GM12878 (cell line): ENCODE results near the gene SIN3B. TPM values are rescaled to one million over a fixed set of nuclear protein-coding genes. Genes with fewer than 3 reads are reported as not detected.
A peak's percentile ranks its signal among the peaks of the same experiment; 100 is the strongest.

Source experiments
- ATAC-seq: fragments of 200-7000 bp; cut with Tn5 transposase; 3 replicates; pipeline ENCODE4 v1.9.1; 2020; ENCODE audit warnings: mild to moderate bottlenecking, moderate library complexity
- BruUV-seq: library from RNA; stranded (reverse); fragments of 400-500 nt; replicated peaks from 2 replicates; lab custom pipeline; 2021; lab: Mats Ljungman, UMichigan
- CTCF ChIA-PET: fragments of 300-600 bp; sonication (Branson Sonifier 250); formaldehyde crosslinking; extraction: SDS; loops from one replicate; lab custom pipeline; 2021; ENCODE audit warnings: inconsistent platforms; lab: Yijun Ruan, JAX
- POLR2A ChIA-PET: fragments of 350-600 bp; formaldehyde crosslinking; extraction: SDS; loops from one replicate; lab custom pipeline; 2021; ENCODE audit warnings: inconsistent platforms; lab: Charles Lee
- RAD21 ChIA-PET: fragments of 300-600 bp; sonication (Branson Sonifier 250); formaldehyde crosslinking; loops from one replicate; lab custom pipeline; 2023; ENCODE audit warnings: antibody characterized with exemption; ENCODE audit not compliant: unreplicated experiment; lab: Charles Lee
- SMC1A ChIA-PET: fragments of 300-600 bp; sonication (Branson Sonifier 250); formaldehyde crosslinking; loops from one replicate; lab custom pipeline; 2023; ENCODE audit not compliant: unreplicated experiment, uncharacterized antibody; lab: Charles Lee
- DNase-seq: peaks from one replicate; pipeline ENCODE4 v3.0.0-alpha.2; 2011; ENCODE audit warnings: low read depth, low spot score
- FAIRE-seq: peaks from 3 replicates; lab custom pipeline; 2011; peaks lifted over from hg19 to GRCh38; lab: Jason Lieb, UNC
- H2AFZ ChIP-seq: 2 replicates; pipeline ENCODE4 v1.6.0; 2011; ENCODE audit warnings: low read depth, low read length, control low read depth; ENCODE audit not compliant: control insufficient read depth
- H3K27ac ChIP-seq: 2 replicates; pipeline ENCODE4 v1.5.1; 2011; ENCODE audit warnings: control low read depth; ENCODE audit not compliant: control insufficient read depth, insufficient read depth
- H3K27me3 ChIP-seq, 2 experiments: replicated peaks in 1 of 2; 2 replicates each; pipeline versions ENCODE4 v1.6.0 to v1.6.1; 2011; ENCODE audit warnings: low read length in 1 of 2; ENCODE audit not compliant: control insufficient read depth in 2 of 2, insufficient read depth in 2 of 2
- H3K36me3 ChIP-seq, 2 experiments: 2 replicates each; pipeline ENCODE4 v1.5.1; 2011; ENCODE audit warnings: low read length in 1 of 2; ENCODE audit not compliant: control insufficient read depth in 2 of 2, insufficient read depth in 2 of 2
- H3K4me1 ChIP-seq: 2 replicates; pipeline ENCODE4 v1.6.1; 2011; ENCODE audit warnings: mild to moderate bottlenecking, low read length, moderate library complexity, mixed read lengths; ENCODE audit not compliant: control insufficient read depth, insufficient read depth
- H3K4me2 ChIP-seq: 2 replicates; pipeline ENCODE4 v1.6.0; 2011; ENCODE audit warnings: control low read depth; ENCODE audit not compliant: control insufficient read depth, insufficient read depth
- H3K4me3 ChIP-seq: fragments of 200-600 bp; sonication (generic); 2 replicates; pipeline ENCODE4 v1.5.1; 2016
- H3K79me2 ChIP-seq: 2 replicates; pipeline ENCODE4 v1.6.0; 2011; ENCODE audit warnings: low read length; ENCODE audit not compliant: control insufficient read depth, insufficient read depth
- H3K9ac ChIP-seq: 2 replicates; pipeline ENCODE4 v1.8.0; 2011; ENCODE audit warnings: low read length, control low read depth, mixed read lengths; ENCODE audit not compliant: control insufficient read depth, insufficient read depth
- H3K9me3 ChIP-seq: replicated peaks from 3 replicates; pipeline ENCODE4 v1.5.1; 2011; ENCODE audit warnings: mild to moderate bottlenecking, low read length; ENCODE audit not compliant: control insufficient read depth, insufficient read depth
- H4K20me1 ChIP-seq: 2 replicates; pipeline ENCODE4 v1.6.0; 2011; ENCODE audit not compliant: control insufficient read depth, insufficient read depth
- CBX3 ChIP-seq: fragments of 200-600 bp; sonication (generic); IDR thresholded peaks from 2 replicates; pipeline ENCODE4 v1.6.1; 2016; ENCODE audit warnings: low read depth, borderline replicate concordance
- DPF2 ChIP-seq: fragments of 450-650 bp; IDR thresholded peaks from 2 replicates; pipeline ENCODE4 v1.6.1; 2017; ENCODE audit warnings: mild to moderate bottlenecking
- GATAD2B ChIP-seq: fragments of 450-650 bp; conservative IDR thresholded peaks from 2 replicates; pipeline ENCODE4 v1.6.1; 2017; ENCODE audit warnings: low read depth, mild to moderate bottlenecking, moderate library complexity
- IKZF1 ChIP-seq: fragments of 450-650 bp; conservative IDR thresholded peaks from 2 replicates; pipeline ENCODE4 v1.6.1; 2017; ENCODE audit warnings: antibody characterized with exemption, mild to moderate bottlenecking
- LARP7 ChIP-seq: fragments of 450-650 bp; IDR thresholded peaks from 2 replicates; pipeline ENCODE4 v1.6.1; 2017; ENCODE audit warnings: mild to moderate bottlenecking
- MEF2A ChIP-seq: IDR thresholded peaks from 2 replicates; pipeline ENCODE4 v1.6.1; 2011; ENCODE audit warnings: low read depth, mild to moderate bottlenecking, low read length, moderate library complexity; ENCODE audit not compliant: insufficient read depth
- MXI1 ChIP-seq: fragments of 150-350 bp; IDR thresholded peaks from 2 replicates; pipeline ENCODE4 v1.6.1; 2011; ENCODE audit warnings: low read depth, mild to moderate bottlenecking, inconsistent platforms, low read length, improper control_type of control experiment
- RB1 ChIP-seq: fragments of 450-650 bp; formaldehyde crosslinking; IDR thresholded peaks from 2 replicates; pipeline ENCODE4 v1.6.1; 2017; ENCODE audit warnings: mild to moderate bottlenecking, borderline replicate concordance
- ZNF384 ChIP-seq: IDR thresholded peaks from 2 replicates; pipeline ENCODE4 v1.6.1; 2012; ENCODE audit warnings: low read depth, mild to moderate bottlenecking, low read length, improper control_type of control experiment, borderline replicate concordance
- WGBS: methylation state at CpG from one replicate; pipeline ENCODE4 v1.1.6; 2016; ENCODE audit warnings: low lambda C conversion rate; ENCODE audit not compliant: insufficient replicate concordance, insufficient coverage; ENCODE audit errors: missing lambda C conversion rate; 5-methylcytosine and 5-hydroxymethylcytosine counted together
- in situ Hi-C: fragments of 300-500 bp; cut with MboI; formaldehyde crosslinking; loops from 9 replicates; pipeline ENCODE4 v1.14.3; 2018; ENCODE audit warnings: mixed read lengths
- intact Hi-C: fragments of 100-400 bp; cut with micrococcal nuclease; formaldehyde crosslinking; loops from one replicate; pipeline ENCODE4 v1.14.2; 2022; ENCODE audit not compliant: unreplicated experiment
- polyA plus RNA-seq, 11 experiments: library from polyadenylated mRNA; depleted of rRNA in 4 of 11; unstranded in 6 of 11; stranded (reverse) in 5 of 11; fragments of >200 nt; fragmentation: Nextera tagmentation in 4 of 11; fragmentation: Illumina TruSeq in 1 of 11; extraction: Ambion mirVana in 4 of 11; extraction: Trizol in 1 of 11; gene quantifications; 1 replicate in 1 of 11; 2 replicates in 10 of 11; pipeline versions ENCODE4 v1.2.1 to v1.2.3, GENCODE V29; 2011 to 2016; ENCODE audit warnings: inconsistent platforms in 2 of 11, missing spikeins in 2 of 11, low read depth in 1 of 11
- total RNA-seq, 4 experiments: library from RNA; depleted of rRNA in 3 of 4; stranded (reverse); fragments of >200 nt in 3 of 4; fragmentation: Illumina TruSeq in 1 of 4; extraction: Trizol in 1 of 4; gene quantifications; 2 replicates each; pipeline versions ENCODE4 v1.2.1 to v1.2.3, GENCODE V29; 2013 to 2021
- TF ChIP-seq, protein P1 (sequence below): fragments of 450-650 bp; formaldehyde crosslinking; IDR thresholded peaks from 2 replicates; pipeline ENCODE4 v1.5.0; 2022; ENCODE audit warnings: mild to moderate bottlenecking, missing genetic modification characterization

Gene SIN3B
- total and polyA plus RNA-seq, 10 of the 15 experiments (the other 5 are each of a cell fraction or from before 2014, with no cell fraction given), result 0.68 to 34.5 (median 15.8) TPM

DNA sequence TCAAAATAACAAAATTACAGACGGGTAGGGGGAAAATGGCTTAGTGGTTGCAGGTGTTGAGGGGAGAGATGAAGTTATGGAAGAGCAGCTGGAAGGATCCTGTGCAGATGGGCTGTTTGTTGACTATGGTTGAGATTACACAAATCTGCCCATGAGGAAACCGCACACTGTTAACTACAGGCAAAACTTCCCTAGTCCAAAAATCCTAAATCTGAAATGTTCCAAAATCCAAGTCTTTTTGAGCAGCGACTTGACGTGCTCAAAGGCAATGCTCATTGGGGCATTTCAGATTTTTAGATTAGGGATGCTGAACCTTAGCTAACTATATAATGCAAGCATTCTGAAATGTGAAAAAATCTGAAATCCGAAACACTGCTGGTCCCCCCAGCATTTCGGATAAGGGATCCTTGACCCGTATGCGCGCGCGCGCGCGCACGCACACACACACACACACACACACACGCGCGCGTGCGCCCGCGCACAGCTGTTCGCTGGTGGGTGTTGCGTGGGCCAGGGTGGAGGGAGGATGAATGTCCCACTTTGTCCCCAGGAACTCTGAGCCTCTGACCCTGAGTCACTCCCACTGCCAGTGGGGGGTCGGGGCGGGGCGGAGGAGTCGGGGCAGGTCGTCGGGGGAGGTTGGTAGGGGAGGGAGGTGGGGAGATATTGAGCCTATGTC is 66.4 kb downstream of the SIN3B start (continued):
- TF ChIP-seq, protein P1, sequence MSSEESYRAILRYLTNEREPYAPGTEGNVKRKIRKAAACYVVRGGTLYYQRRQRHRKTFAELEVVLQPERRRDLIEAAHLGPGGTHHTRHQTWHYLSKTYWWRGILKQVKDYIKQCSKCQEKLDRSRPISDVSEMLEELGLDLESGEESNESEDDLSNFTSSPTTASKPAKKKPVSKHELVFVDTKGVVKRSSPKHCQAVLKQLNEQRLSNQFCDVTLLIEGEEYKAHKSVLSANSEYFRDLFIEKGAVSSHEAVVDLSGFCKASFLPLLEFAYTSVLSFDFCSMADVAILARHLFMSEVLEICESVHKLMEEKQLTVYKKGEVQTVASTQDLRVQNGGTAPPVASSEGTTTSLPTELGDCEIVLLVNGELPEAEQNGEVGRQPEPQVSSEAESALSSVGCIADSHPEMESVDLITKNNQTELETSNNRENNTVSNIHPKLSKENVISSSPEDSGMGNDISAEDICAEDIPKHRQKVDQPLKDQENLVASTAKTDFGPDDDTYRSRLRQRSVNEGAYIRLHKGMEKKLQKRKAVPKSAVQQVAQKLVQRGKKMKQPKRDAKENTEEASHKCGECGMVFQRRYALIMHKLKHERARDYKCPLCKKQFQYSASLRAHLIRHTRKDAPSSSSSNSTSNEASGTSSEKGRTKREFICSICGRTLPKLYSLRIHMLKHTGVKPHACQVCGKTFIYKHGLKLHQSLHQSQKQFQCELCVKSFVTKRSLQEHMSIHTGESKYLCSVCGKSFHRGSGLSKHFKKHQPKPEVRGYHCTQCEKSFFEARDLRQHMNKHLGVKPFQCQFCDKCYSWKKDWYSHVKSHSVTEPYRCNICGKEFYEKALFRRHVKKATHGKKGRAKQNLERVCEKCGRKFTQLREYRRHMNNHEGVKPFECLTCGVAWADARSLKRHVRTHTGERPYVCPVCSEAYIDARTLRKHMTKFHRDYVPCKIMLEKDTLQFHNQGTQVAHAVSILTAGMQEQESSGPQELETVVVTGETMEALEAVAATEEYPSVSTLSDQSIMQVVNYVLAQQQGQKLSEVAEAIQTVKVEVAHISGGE (CRISPR knock-in tag), result no peak
- TF ChIP-seq ZNF384 (no peak), CBX3 (no peak), RB1 (no peak)

DNA sequence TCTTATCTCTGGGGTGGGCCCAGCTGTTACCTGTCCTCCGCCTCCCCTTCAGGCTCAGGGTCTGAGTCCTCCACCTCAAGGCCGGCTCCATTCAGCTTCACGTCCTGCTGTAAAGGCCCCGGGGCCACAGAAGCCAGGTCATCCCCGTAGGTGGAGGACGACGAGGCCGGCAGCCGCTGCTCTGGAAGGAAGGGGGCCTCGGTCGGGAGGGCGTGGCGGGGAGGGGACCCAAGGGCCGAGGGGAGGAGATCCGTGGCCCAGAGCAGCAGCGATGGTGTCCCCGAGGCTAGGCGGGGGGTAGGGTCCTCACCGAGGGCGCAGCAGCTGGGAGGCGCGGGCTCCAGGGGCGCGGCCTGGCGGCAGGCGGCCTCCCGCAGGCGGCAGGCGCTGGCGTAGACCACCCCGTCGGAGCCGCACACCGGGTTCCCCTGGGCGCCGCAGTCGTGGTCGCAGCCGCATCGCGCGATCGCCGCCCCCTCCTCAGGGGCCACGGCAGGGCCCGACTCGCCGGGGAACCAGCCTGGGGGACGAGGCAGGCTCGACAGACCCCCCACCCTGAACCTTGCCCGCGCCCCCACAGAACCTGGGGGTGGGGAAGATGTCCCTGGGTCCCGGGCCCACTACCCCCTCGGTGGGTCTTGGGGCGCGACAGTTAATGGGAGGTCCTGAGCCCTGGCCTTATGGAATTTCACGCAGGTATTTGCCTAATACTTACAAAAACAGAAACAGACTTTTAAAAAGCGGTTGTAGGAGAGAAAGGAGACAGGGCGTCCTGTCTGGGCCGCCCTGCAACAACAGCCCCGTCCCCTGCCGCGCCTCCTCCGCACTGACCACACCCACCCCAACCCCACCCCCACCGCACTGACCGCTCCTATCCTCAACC is 67.2 kb downstream of the SIN3B start:
- no peak for TF ChIP-seq MEF2A
- 0 out of 2 replicates have a peak, but pooled peaks have one; percentile 22 for TF ChIP-seq IKZF1
- TF ChIP-seq DPF2, result peak; percentile 45; the same call in 1 of the 2 replicates
- TF ChIP-seq MXI1, result no peak
- 0 out of 2 replicates have a peak, but pooled peaks have one; percentile 49 for TF ChIP-seq LARP7
- TF ChIP-seq GATAD2B, result peak; percentile 47; the same call in 1 of the 2 replicates
- peak overlapping the region; percentile 38; the same call in 1 of the 2 replicates for H3K9ac ChIP-seq
- peak; percentile 39 for ATAC-seq
- no peaks in the 10 kb centered on the region for H4K20me1 ChIP-seq
- WGBS, result 22% methylated on average over 47 of the region's 66 CpGs
- peak overlapping the region; percentile 61; the same call in 1 of the 2 replicates for H3K4me3 ChIP-seq
- FAIRE-seq, result no peak
- no peaks in the 10 kb centered on the region for H3K36me3 ChIP-seq
- intact Hi-C loops (loop anchor here (10.0 kb wide), 1 partner anchor 408 kb away; the partner anchor contains the start of genes ABHD8, DDA1 and MRPL34), in situ Hi-C loops (no loop called here)
- ChIA-PET POLR2A (no interaction called here), RAD21 (no interaction called here), CTCF (no interaction called here), SMC1A (no interaction called here)
- peaks cover 44% of the 10 kb centered on the region for H3K4me1 ChIP-seq
- BruUV-seq, result no TSS peak
- no peaks in the 10 kb centered on the region; the same call in 2 of the 3 replicates for H3K9me3 ChIP-seq
- H3K79me2 ChIP-seq, result no peaks in the 10 kb centered on the region
- peak overlapping the region; percentile 30 for H2AFZ ChIP-seq
- peak overlapping the region; percentile 90 for H3K4me2 ChIP-seq
- no peak overlapping the region for H3K27ac ChIP-seq
- H3K27me3 ChIP-seq, result no peaks in the 10 kb centered on the region
- no peak for DNase-seq
